MM.1S (cell line): ENCODE results near the gene DGAT2.

Experiments
- DNase-seq: peaks from one replicate; pipeline ENCODE4 v3.0.0-alpha.2; 2015
- H2AFZ ChIP-seq: fragments of 300-600 bp; sonication (generic); 2 replicates; pipeline ENCODE4 v1.6.0; 2016; ENCODE audit warnings: antibody characterized with exemption, low read length
- H3F3A ChIP-seq: fragments of 300-600 bp; sonication (generic); 2 replicates; pipeline ENCODE4 v1.6.1; 2016; ENCODE audit warnings: mild to moderate bottlenecking, antibody characterized with exemption, low read length, moderate library complexity, mixed read lengths; ENCODE audit not compliant: insufficient read depth
- H3K27ac ChIP-seq: fragments of 300-600 bp; sonication (generic); 2 replicates; pipeline ENCODE4 v1.5.1; 2016; ENCODE audit warnings: mild to moderate bottlenecking, low read length
- H3K27me3 ChIP-seq: fragments of 300-600 bp; sonication (generic); replicated peaks from 2 replicates; pipeline ENCODE4 v1.6.0; 2016; ENCODE audit warnings: low read length; ENCODE audit not compliant: insufficient read depth
- H3K36me3 ChIP-seq: fragments of 300-600 bp; sonication (generic); replicated peaks from 2 replicates; pipeline ENCODE4 v1.6.1; 2016; ENCODE audit warnings: mild to moderate bottlenecking, low read length, mixed read lengths; ENCODE audit not compliant: insufficient read depth
- H3K4me1 ChIP-seq: fragments of 300-600 bp; sonication (generic); 2 replicates; pipeline ENCODE4 v1.6.1; 2016; ENCODE audit warnings: low read length, mixed read lengths
- H3K4me2 ChIP-seq: fragments of 300-600 bp; sonication (generic); 2 replicates; pipeline ENCODE4 v1.6.0; 2016; ENCODE audit warnings: low read depth, low read length
- H3K4me3 ChIP-seq: fragments of 300-600 bp; sonication (generic); 2 replicates; pipeline ENCODE4 v1.5.1; 2016; ENCODE audit warnings: low read length, mixed read lengths
- H3K79me2 ChIP-seq: fragments of 300-600 bp; sonication (generic); 2 replicates; pipeline ENCODE4 v1.6.1; 2016; ENCODE audit warnings: mixed run types, low read length, mixed read lengths
- H3K9ac ChIP-seq: fragments of 300-600 bp; sonication (generic); 2 replicates; pipeline ENCODE4 v1.6.1; 2016; ENCODE audit warnings: low read length, mixed read lengths
- H3K9me2 ChIP-seq: fragments of 300-600 bp; sonication (generic); replicated peaks from 2 replicates; pipeline ENCODE4 v1.6.1; 2016; ENCODE audit warnings: mild to moderate bottlenecking, low read length, mixed read lengths; ENCODE audit not compliant: insufficient read depth
- H3K9me3 ChIP-seq: fragments of 300-600 bp; sonication (generic); replicated peaks from 2 replicates; pipeline ENCODE4 v1.6.1; 2016; ENCODE audit warnings: mild to moderate bottlenecking, low read length, mixed read lengths; ENCODE audit not compliant: insufficient read depth
- H4K20me1 ChIP-seq: fragments of 300-600 bp; sonication (generic); 2 replicates; pipeline ENCODE4 v1.6.1; 2016; ENCODE audit warnings: mild to moderate bottlenecking, low read length, moderate library complexity, mixed read lengths; ENCODE audit not compliant: insufficient read depth
- EZH2 ChIP-seq: fragments of 300-600 bp; sonication (generic); optimal IDR thresholded peaks from 2 replicates; pipeline ENCODE3; 2017; ENCODE audit warnings: low read depth, mild to moderate bottlenecking, antibody characterized with exemption, low read length, mixed read lengths
- EZH2phosphoT487 ChIP-seq: fragments of 300-600 bp; sonication (generic); IDR thresholded peaks from 2 replicates; pipeline ENCODE4 v1.6.1; 2018; ENCODE audit warnings: antibody characterized with exemption, low read length
- TF ChIP-seq, protein P1 (sequence below): fragments of 300-600 bp; sonication (generic); IDR thresholded peaks from 2 replicates; pipeline ENCODE4 v1.5.1; 2016; ENCODE audit warnings: antibody characterized with exemption, low read length, mixed read lengths

Gene DGAT2

DNA sequence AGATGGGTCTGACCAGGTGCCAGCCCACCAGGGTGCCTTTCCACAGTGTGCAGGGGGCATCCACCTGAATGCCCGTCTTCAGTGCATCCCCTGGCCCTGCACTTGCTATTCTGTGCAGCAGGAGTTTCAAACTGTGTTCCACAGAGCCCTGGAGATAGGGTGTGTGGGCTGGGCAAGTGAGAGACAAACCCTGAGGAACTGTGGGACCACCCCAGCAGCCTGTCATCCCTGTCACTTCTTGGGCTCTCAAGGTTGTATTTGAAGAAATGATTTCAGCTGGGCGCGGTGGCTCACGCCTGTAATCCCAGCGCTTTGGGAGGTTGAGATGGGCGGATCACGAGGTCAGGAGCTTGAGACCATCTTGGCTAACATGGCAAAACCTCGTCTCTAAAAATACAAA lies 6.4 kb upstream of the DGAT2 start:
- no peak overlapping the region for H3K27ac ChIP-seq
- H3K9me2 ChIP-seq: no peaks in the 10 kb centered on the region
- H3K4me2 ChIP-seq: no peak overlapping the region
- H3K9ac ChIP-seq: no peak overlapping the region
- H3K4me3 ChIP-seq: no peak overlapping the region
- H3K79me2 ChIP-seq: no peaks in the 10 kb centered on the region
- no peak overlapping the region for H2AFZ ChIP-seq
- no peaks in the 10 kb centered on the region for H3K9me3 ChIP-seq
- no peaks in the 10 kb centered on the region for H3K36me3 ChIP-seq
- no peaks in the 10 kb centered on the region; the same call in 1 of the 2 replicates for H3F3A ChIP-seq
- no peaks in the 10 kb centered on the region for H3K27me3 ChIP-seq
- no peak for DNase-seq
- TF ChIP-seq EZH2phosphoT487: no peak
- no peak for TF ChIP-seq EZH2
- TF ChIP-seq, protein P1, sequence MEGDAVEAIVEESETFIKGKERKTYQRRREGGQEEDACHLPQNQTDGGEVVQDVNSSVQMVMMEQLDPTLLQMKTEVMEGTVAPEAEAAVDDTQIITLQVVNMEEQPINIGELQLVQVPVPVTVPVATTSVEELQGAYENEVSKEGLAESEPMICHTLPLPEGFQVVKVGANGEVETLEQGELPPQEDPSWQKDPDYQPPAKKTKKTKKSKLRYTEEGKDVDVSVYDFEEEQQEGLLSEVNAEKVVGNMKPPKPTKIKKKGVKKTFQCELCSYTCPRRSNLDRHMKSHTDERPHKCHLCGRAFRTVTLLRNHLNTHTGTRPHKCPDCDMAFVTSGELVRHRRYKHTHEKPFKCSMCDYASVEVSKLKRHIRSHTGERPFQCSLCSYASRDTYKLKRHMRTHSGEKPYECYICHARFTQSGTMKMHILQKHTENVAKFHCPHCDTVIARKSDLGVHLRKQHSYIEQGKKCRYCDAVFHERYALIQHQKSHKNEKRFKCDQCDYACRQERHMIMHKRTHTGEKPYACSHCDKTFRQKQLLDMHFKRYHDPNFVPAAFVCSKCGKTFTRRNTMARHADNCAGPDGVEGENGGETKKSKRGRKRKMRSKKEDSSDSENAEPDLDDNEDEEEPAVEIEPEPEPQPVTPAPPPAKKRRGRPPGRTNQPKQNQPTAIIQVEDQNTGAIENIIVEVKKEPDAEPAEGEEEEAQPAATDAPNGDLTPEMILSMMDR: no peak
- H3K4me1 ChIP-seq: no peaks in the 10 kb centered on the region
- H4K20me1 ChIP-seq: no peaks in the 10 kb centered on the region

DNA sequence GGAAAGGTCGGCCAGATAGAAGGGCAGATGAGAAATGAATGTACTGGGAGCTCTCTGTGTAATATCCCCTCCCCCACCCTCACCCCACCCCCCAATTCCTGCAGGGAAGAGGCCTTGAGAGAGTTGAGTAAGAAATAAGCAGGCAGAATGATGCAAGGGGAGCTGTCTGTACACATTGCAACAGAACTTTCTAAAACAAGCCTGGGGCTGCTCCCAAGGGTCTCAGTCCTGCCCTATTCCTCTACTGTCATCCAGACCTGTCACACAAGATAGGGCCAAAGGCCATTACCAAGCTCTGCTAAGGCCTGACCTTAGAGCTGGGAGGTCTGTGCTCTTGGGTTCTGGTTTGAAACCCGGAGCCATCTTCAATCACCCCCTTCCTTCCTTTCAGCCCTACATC lies 5.7 kb upstream of the DGAT2 start:
- no peaks in the 10 kb centered on the region for H3K9me2 ChIP-seq
- H3K27me3 ChIP-seq: no peaks in the 10 kb centered on the region
- H3F3A ChIP-seq: no peaks in the 10 kb centered on the region; the same call in 1 of the 2 replicates
- TF ChIP-seq, protein P1: no peak
- TF ChIP-seq EZH2phosphoT487 (no peak), EZH2 (no peak)
- no peak overlapping the region for H3K4me2 ChIP-seq
- H3K36me3 ChIP-seq: no peaks in the 10 kb centered on the region
- H3K4me1 ChIP-seq: peaks cover 3% of the 10 kb centered on the region
- no peak overlapping the region for H3K9ac ChIP-seq
- no peaks in the 10 kb centered on the region for H3K79me2 ChIP-seq
- H3K9me3 ChIP-seq: no peaks in the 10 kb centered on the region
- H4K20me1 ChIP-seq: no peaks in the 10 kb centered on the region
- no peak overlapping the region for H3K4me3 ChIP-seq
- DNase-seq: no peak
- no peak overlapping the region for H2AFZ ChIP-seq
- H3K27ac ChIP-seq: no peak overlapping the region

DNA sequence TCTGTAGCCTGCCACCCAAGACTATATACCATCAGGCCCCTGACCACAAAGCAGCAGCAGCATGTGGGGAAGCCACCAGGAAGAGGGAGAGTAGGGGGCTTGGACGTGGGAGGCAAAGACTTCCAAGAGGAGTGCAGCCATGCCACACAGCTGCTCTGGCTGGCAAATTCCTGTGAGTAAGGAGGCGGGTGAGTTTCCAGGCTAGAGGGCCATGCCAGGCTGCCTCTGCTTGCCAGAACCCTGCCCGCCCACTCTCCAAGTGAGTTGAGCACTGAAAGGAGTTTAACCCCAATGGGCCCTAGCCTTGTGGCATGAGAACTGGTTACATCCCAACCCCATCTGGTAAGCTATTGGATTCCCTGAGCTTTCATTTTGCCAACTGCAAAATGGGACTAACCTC lies 4.7 kb upstream of the DGAT2 start:
- H3K27me3 ChIP-seq: no peaks in the 10 kb centered on the region
- TF ChIP-seq, protein P1: no peak
- no peak for TF ChIP-seq EZH2phosphoT487
- no peak for TF ChIP-seq EZH2
- H3K9me2 ChIP-seq: no peaks in the 10 kb centered on the region
- H3K4me1 ChIP-seq: peaks cover 7% of the 10 kb centered on the region
- H3K27ac ChIP-seq: no peak overlapping the region
- no peak overlapping the region for H2AFZ ChIP-seq
- H3K36me3 ChIP-seq: no peaks in the 10 kb centered on the region
- no peaks in the 10 kb centered on the region for H3K9me3 ChIP-seq
- no peak overlapping the region for H3K9ac ChIP-seq
- 0 out of 2 replicates have a peak, but pooled peaks cover 2% of the 10 kb centered on the region for H3K79me2 ChIP-seq
- H3K4me2 ChIP-seq: no peak overlapping the region
- no peak for DNase-seq
- no peak overlapping the region for H3K4me3 ChIP-seq
- no peaks in the 10 kb centered on the region for H4K20me1 ChIP-seq
- H3F3A ChIP-seq: no peaks in the 10 kb centered on the region; the same call in 1 of the 2 replicates
